IPS DF 4.7 (cell line): Measurements from ENCODE around the gene CFAP57.
"Not testable (repeated sequence)": the region's sequence is repeated elsewhere in the genome, so short reads cannot be mapped to it uniquely, and the experiment has no call there.

Experiments used
- DNase-seq: peaks from one replicate; pipeline ENCODE4 v3.0.0-alpha.2; 2013; ENCODE audit warnings: low spot score; ENCODE audit errors: extremely low read depth

CFAP57 gene

GRCh38 chr1:43172527-43172972 is 420 bp downstream of the CFAP57 start:
- DNase-seq: no peak

GRCh38 chr1:43174873-43175272 is 2.7 kb downstream of the CFAP57 start:
- DNase-seq: no peak

- no peak for DNase-seq
Observed at GRCh38 chr1:43177691-43178090, 5.6 kb downstream of the CFAP57 start.

- no peak for DNase-seq
Observed at GRCh38 chr1:43184388-43184787, 12.3 kb downstream of the CFAP57 start.

- no peak for DNase-seq
Observed at GRCh38 chr1:43184995-43185394, 12.9 kb downstream of the CFAP57 start.

GRCh38 chr1:43188106-43188505 is 16.0 kb downstream of the CFAP57 start:
- DNase-seq: no peak

GRCh38 chr1:43194509-43194908 is 22.4 kb downstream of the CFAP57 start:
- DNase-seq: no peak

- no peak for DNase-seq
Observed at GRCh38 chr1:43197343-43198127, 25.4 kb downstream of the CFAP57 start.

GRCh38 chr1:43199093-43199726 is 27.1 kb downstream of the CFAP57 start:
- no peak for DNase-seq

GRCh38 chr1:43203859-43204258 is 31.7 kb downstream of the CFAP57 start:
- DNase-seq: no peak

GRCh38 chr1:43204394-43204793 is 32.3 kb downstream of the CFAP57 start:
- no peak for DNase-seq

GRCh38 chr1:43205671-43206070 is 33.5 kb downstream of the CFAP57 start:
- DNase-seq: no peak

- DNase-seq: peak; percentile 60
Observed at GRCh38 chr1:43206600-43207228, 34.6 kb downstream of the CFAP57 start.

GRCh38 chr1:43207229-43207853 is 35.2 kb downstream of the CFAP57 start:
- DNase-seq: no peak

- not testable (repeated sequence) for DNase-seq
Observed at GRCh38 chr1:43208277-43208676, 36.1 kb downstream of the CFAP57 start.

GRCh38 chr1:43214501-43215444 is 42.6 kb downstream of the CFAP57 start:
- DNase-seq: no peak

GRCh38 chr1:43217747-43218146 is 45.6 kb downstream of the CFAP57 start:
- no peak for DNase-seq

- no peak for DNase-seq
Observed at GRCh38 chr1:43220905-43221778, 49.0 kb downstream of the CFAP57 start.

GRCh38 chr1:43221797-43222196 is 49.7 kb downstream of the CFAP57 start:
- DNase-seq: no peak

GRCh38 chr1:43222879-43223278 is 50.7 kb downstream of the CFAP57 start:
- DNase-seq: no peak
